Left lung (tissue), 10 donors: ENCODE data around the gene PXMP2. TPM values are rescaled to one million over a fixed set of nuclear protein-coding genes. Genes with fewer than 3 reads are reported as not detected.

Source experiments
- ATAC-seq: fragments of 200-7000 bp; cut with Tn5 transposase; one replicate; pipeline ENCODE4 v1.9.1; 2020; ENCODE audit warnings: moderate library complexity
- DNase-seq, 4 donors: peaks; one replicate each; pipeline ENCODE4 v3.0.0-alpha.2; 2013 to 2020
- H3K27ac ChIP-seq, 2 donors: fragments of 200-600 bp; sonication (generic) in 1 of 2; one replicate each; pipeline versions ENCODE4 v1.5.0 to v1.8.0; 2020 to 2021
- H3K27me3 ChIP-seq, 2 donors: fragments of 200-600 bp; sonication (generic) in 1 of 2; one replicate each; pipeline versions ENCODE4 v1.5.0 to v1.8.0; 2020 to 2021
- H3K36me3 ChIP-seq, 2 donors: fragments of 200-600 bp; sonication (generic) in 1 of 2; one replicate each; pipeline versions ENCODE4 v1.5.0 to v1.8.0; 2020 to 2021
- H3K4me1 ChIP-seq, 2 donors: fragments of 200-600 bp; one replicate each; pipeline ENCODE4 v1.8.0; 2021
- H3K4me3 ChIP-seq, 2 donors: fragments of 200-600 bp; sonication (generic) in 1 of 2; one replicate each; pipeline versions ENCODE4 v1.5.0 to v1.8.0; 2020 to 2021; ENCODE audit warnings: mild to moderate bottlenecking in 1 of 2
- H3K9me3 ChIP-seq, 2 donors: fragments of 200-600 bp; sonication (generic) in 1 of 2; one replicate each; pipeline versions ENCODE4 v1.5.0 to v1.8.0; 2020 to 2021
- CTCF ChIP-seq, 2 donors: fragments of 200-600 bp; sonication (generic) in 1 of 2; IDR thresholded peaks; one replicate each; pipeline versions ENCODE4 v1.5.0 to v1.8.0; 2021; ENCODE audit warnings: antibody characterized with exemption in 2 of 2
- intact Hi-C, 2 donors: fragments of 100-400 bp; cut with DNase I; formaldehyde crosslinking; loops; one replicate each; pipeline versions ENCODE4 v1.11.2 to v1.14.2; 2022
- polyA plus RNA-seq, 6 donors: library from polyadenylated mRNA; unstranded; fragments of 120-200 nt; gene quantifications; one replicate each; pipeline ENCODE4 v1.2.1, GENCODE V29; 2013; ENCODE audit not compliant: insufficient read length in 6 of 6
- total RNA-seq, 2 donors: library from RNA; stranded (reverse); fragmentation: NEBNext Ultra II Directional; extraction: Animal tissue kit (Norgen Biotek cat#: 25700); gene quantifications; one replicate each; pipeline ENCODE4 v1.2.1, GENCODE V29; 2021
- donor health status: DM: no; HTN: yes; CAD: no.
- donor health status: DM: no; HTN: no; CAD: no.

The PXMP2 gene
- total and polyA plus RNA-seq, 8 donors, result 16.6 to 57.1 (median 42.7) TPM

- Histone ChIP-seq H3K4me1 (peaks cover 11 to 23% of the 10 kb centered on the region in 2 donors), H3K9me3 (no peaks in the 10 kb centered on the region), H3K27me3 (no peaks in the 10 kb centered on the region), H3K36me3 (peaks cover 0 to 5% of the 10 kb centered on the region in 2 donors), H3K27ac (no peak overlapping the region), H3K4me3 (no peak overlapping the region)
- no peak for TF ChIP-seq CTCF (IDR thresholded peaks at IDR 0.05)
- no peak for ATAC-seq
- intact Hi-C loops, result no loop called here
- DNase-seq, result no peak
Observed at GRCh38 chr12:132708150-132708549, 20.8 kb downstream of the PXMP2 start.

GRCh38 chr12:132710043-132710404, 22.6 kb downstream of the PXMP2 start:
- intact Hi-C loops, result no loop called here
- TF ChIP-seq CTCF (IDR thresholded peaks at IDR 0.05), result no peak
- ATAC-seq, result peak; percentile 49
- H3K4me1 ChIP-seq, result peaks cover 11 to 23% of the 10 kb centered on the region in 2 donors
- H3K9me3 ChIP-seq, result no peaks in the 10 kb centered on the region
- peak overlapping the region; percentile 82 to 87 for H3K27ac ChIP-seq
- peaks cover 0 to 5% of the 10 kb centered on the region in 2 donors for H3K36me3 ChIP-seq
- H3K4me3 ChIP-seq, result peak overlapping the region; percentile 73 to 95
- peak in 1 of 4 donors; percentile 81 for DNase-seq
- no peaks in the 10 kb centered on the region for H3K27me3 ChIP-seq

- H3K27ac ChIP-seq, result peak within 1 kb of the TSS; percentile 82 to 87
- no peaks in the 10 kb centered on the region for H3K9me3 ChIP-seq
- ATAC-seq (peak; percentile 97), DNase-seq (peak; percentile 73 to 95 (median 87))
- TF ChIP-seq CTCF (IDR thresholded peaks at IDR 0.05), result no peak
- peaks cover 0 to 10% of the 10 kb centered on the region in 2 donors for H3K36me3 ChIP-seq
- no peaks in the 10 kb centered on the region for H3K27me3 ChIP-seq
- H3K4me1 ChIP-seq, result peaks cover 11 to 23% of the 10 kb centered on the region in 2 donors
- H3K4me3 ChIP-seq, result peak within 1 kb of the TSS; percentile 73 to 95
- intact Hi-C loops, result no loop called here
Observed at GRCh38 chr12:132710405-132711079, 23.2 kb downstream of the PXMP2 start, which contains the start of gene PGAM5. Gene PGAM5 (plus strand): TSS chr12:132710842. CDS start chr12:132710877, 35 bp downstream.

- Histone ChIP-seq H3K9me3 (no peaks in the 10 kb centered on the region), H3K27me3 (no peaks in the 10 kb centered on the region), H3K4me1 (peaks cover 11 to 23% of the 10 kb centered on the region in 2 donors), H3K27ac (peak overlapping the region in 1 of 2 donors; percentile 87), H3K4me3 (peak overlapping the region; percentile 73 to 95), H3K36me3 (peaks cover 0 to 17% of the 10 kb centered on the region in 2 donors)
- ATAC-seq, result peak; percentile 2
- DNase-seq, result peak in 1 of 4 donors; percentile 86
- TF ChIP-seq CTCF (IDR thresholded peaks at IDR 0.05), result no peak
- intact Hi-C loops, result no loop called here
Observed at GRCh38 chr12:132711080-132711843, 23.9 kb downstream of the PXMP2 start.

- peaks cover 0 to 36% of the 10 kb centered on the region in 2 donors for H3K36me3 ChIP-seq
- H3K27ac ChIP-seq, result no peak overlapping the region
- ATAC-seq (no peak), DNase-seq (no peak)
- intact Hi-C loops, result no loop called here
- peaks cover 11 to 23% of the 10 kb centered on the region in 2 donors for H3K4me1 ChIP-seq
- no peaks in the 10 kb centered on the region for H3K9me3 ChIP-seq
- no peaks in the 10 kb centered on the region for H3K27me3 ChIP-seq
- H3K4me3 ChIP-seq, result no peak overlapping the region
- no peak for TF ChIP-seq CTCF (IDR thresholded peaks at IDR 0.05)
Observed at GRCh38 chr12:132713123-132713522, 25.7 kb downstream of the PXMP2 start.
